NCI-H345 treated with DMSO at 0.1 percent for 48 hours (cell line): ENCODE data around the gene RRBP1.
A peak's percentile ranks its signal among the peaks of the same experiment; 100 is the strongest.

ENCODE experiments used
- DNase-seq: peaks from one replicate; lab custom pipeline; 2025; ENCODE audit not compliant: unreplicated experiment; lab: John Stamatoyannopoulos, UW

Gene RRBP1

GRCh38 chr20:17682103-17682888, at the start of gene RRBP1:
TSS of gene RRBP1 (minus strand) at chr20:17682242. CDS start at chr20:17660507, 21,735 bp downstream.
- peak; percentile 97 for DNase-seq

GRCh38 chr20:17731233-17731632, 49.2 kb upstream of the RRBP1 start:
- DNase-seq, result no peak

GRCh38 chr20:17730071-17730470, 48.0 kb upstream of the RRBP1 start:
- no peak for DNase-seq

GRCh38 chr20:17728074-17728473, 46.0 kb upstream of the RRBP1 start:
- DNase-seq, result no peak

GRCh38 chr20:17727351-17727750, 45.3 kb upstream of the RRBP1 start:
- DNase-seq, result no peak

- no peak for DNase-seq
Measured at GRCh38 chr20:17726902-17727301, 44.9 kb upstream of the RRBP1 start.

- peak; percentile 85 for DNase-seq
Measured at GRCh38 chr20:17725094-17725835, 43.2 kb upstream of the RRBP1 start.

- DNase-seq, result no peak
Measured at GRCh38 chr20:17723301-17723691, 41.3 kb upstream of the RRBP1 start.

GRCh38 chr20:17722493-17723300, 40.7 kb upstream of the RRBP1 start:
- DNase-seq, result no peak

- no peak for DNase-seq
Measured at GRCh38 chr20:17721802-17722486, 39.9 kb upstream of the RRBP1 start.

- DNase-seq, result no peak
Measured at GRCh38 chr20:17720755-17721154, 38.7 kb upstream of the RRBP1 start.

GRCh38 chr20:17716331-17716730, 34.3 kb upstream of the RRBP1 start:
- no peak for DNase-seq

- no peak for DNase-seq
Measured at GRCh38 chr20:17715075-17715474, 33.0 kb upstream of the RRBP1 start.

- no peak for DNase-seq
Measured at GRCh38 chr20:17714597-17714996, 32.6 kb upstream of the RRBP1 start.

- no peak for DNase-seq
Measured at GRCh38 chr20:17712708-17713107, 30.7 kb upstream of the RRBP1 start.

- no peak for DNase-seq
Measured at GRCh38 chr20:17712201-17712600, 30.2 kb upstream of the RRBP1 start.

GRCh38 chr20:17711267-17711627, 29.2 kb upstream of the RRBP1 start:
- DNase-seq, result no peak

- no peak for DNase-seq
Measured at GRCh38 chr20:17710379-17711266, 28.6 kb upstream of the RRBP1 start.

GRCh38 chr20:17709361-17710293, 27.6 kb upstream of the RRBP1 start:
- DNase-seq, result no peak
